Uterus (tissue), 2 donors: ENCODE data around the gene PPP2R2C.

Experiments
- POLR2A ChIP-seq, 2 donors: fragments of 450-650 bp; IDR thresholded peaks; one replicate each; pipeline ENCODE4 v1.6.1; 2016; ENCODE audit warnings: antibody characterized with exemption in 2 of 2, mild to moderate bottlenecking in 1 of 2, moderate library complexity in 1 of 2
- TF ChIP-seq, protein P1 (sequence below), 4 experiments: fragments of 200-600 bp in 2 of 4; fragments of 450-650 bp in 2 of 4; sonication (generic) in 2 of 4; IDR thresholded peaks; one replicate each; pipeline ENCODE4 v1.5.1; 2016 to 2019; ENCODE audit warnings: antibody characterized with exemption in 4 of 4, mild to moderate bottlenecking in 2 of 4, moderate library complexity in 1 of 4

DNA sequence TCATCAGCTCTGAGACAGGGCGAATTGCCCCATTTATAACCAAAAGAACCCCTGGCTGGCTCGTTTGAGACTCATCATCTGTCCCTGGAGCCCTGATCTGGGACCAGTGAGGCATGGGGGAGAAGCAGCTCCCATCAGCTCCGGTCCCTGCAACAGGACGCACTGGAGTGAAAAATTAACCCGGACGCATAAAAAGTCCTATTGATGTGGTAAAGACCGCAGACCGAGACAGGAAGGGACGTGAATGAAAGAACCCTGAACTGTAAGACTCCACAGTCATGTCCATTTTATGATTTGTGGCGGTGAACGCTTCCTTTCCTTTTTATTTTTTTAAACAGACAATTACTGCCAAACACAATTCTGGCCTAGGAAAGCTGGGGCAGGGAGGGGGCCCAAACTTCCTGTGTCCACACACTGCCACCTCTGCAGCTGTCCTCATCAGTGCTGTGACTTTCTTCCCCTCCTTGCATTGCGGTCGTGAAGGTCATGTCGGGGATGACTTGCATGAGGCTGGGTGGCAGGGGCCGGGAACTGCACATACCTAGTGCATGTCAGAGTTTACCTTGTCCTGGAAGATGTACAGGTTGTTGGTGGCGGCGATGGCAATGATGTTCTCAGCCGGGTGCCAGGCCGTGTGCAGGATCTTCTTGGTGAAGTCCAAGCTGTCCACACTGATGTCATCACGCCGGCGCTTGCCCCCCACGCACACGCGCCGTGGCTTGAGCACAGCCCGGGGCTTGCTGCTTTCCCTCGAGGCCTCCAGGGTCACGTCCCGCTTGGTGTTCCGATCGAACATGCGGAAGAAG is 149.4 kb downstream of the PPP2R2C start:
- TF ChIP-seq, protein P1, sequence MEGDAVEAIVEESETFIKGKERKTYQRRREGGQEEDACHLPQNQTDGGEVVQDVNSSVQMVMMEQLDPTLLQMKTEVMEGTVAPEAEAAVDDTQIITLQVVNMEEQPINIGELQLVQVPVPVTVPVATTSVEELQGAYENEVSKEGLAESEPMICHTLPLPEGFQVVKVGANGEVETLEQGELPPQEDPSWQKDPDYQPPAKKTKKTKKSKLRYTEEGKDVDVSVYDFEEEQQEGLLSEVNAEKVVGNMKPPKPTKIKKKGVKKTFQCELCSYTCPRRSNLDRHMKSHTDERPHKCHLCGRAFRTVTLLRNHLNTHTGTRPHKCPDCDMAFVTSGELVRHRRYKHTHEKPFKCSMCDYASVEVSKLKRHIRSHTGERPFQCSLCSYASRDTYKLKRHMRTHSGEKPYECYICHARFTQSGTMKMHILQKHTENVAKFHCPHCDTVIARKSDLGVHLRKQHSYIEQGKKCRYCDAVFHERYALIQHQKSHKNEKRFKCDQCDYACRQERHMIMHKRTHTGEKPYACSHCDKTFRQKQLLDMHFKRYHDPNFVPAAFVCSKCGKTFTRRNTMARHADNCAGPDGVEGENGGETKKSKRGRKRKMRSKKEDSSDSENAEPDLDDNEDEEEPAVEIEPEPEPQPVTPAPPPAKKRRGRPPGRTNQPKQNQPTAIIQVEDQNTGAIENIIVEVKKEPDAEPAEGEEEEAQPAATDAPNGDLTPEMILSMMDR (IDR thresholded peaks at IDR 0.05): no peak
- TF ChIP-seq POLR2A (IDR thresholded peaks at IDR 0.05): no peak
